ENCODE data around the gene LTO1.

- TF ChIP-seq CTCF (IDR thresholded peaks at IDR 0.05): no peak
- no peak for TF ChIP-seq POLR2A (IDR thresholded peaks at IDR 0.05)
These were observed 27.2 kb downstream of the LTO1 start for GRCh38 chr11:69647761-69648497.

Measured in lower leg skin (tissue), 3 donors.